PFSK-1 (cell line): Measurements from ENCODE around the gene WFDC6.

Source experiments
- FOXP2 ChIP-seq: optimal IDR thresholded peaks from 2 replicates; pipeline ENCODE3; 2011; ENCODE audit warnings: borderline replicate concordance, control low read depth, inconsistent platforms; ENCODE audit not compliant: insufficient read depth; ENCODE audit errors: extremely low read length, extremely low read depth
- SIN3A ChIP-seq: IDR thresholded peaks from 2 replicates; pipeline ENCODE4 v1.6.1; 2012; ENCODE audit warnings: mild to moderate bottlenecking, low read length, moderate library complexity, borderline replicate concordance; ENCODE audit not compliant: insufficient read depth
- TAF1 ChIP-seq: IDR thresholded peaks from 2 replicates; pipeline ENCODE4 v1.6.1; 2012; ENCODE audit warnings: low read length, control low read depth, borderline replicate concordance; ENCODE audit not compliant: insufficient read depth

- TF ChIP-seq SIN3A: no peak
- TF ChIP-seq TAF1: no peak
- TF ChIP-seq FOXP2: no peak
These were observed 54.6 kb downstream of the WFDC6 start for GRCh38 chr20:45484676-45485075.
